Mammary epithelial cell (primary cell): ENCODE measurements around the gene ZNF500.

Source experiments
- CTCF ChIP-seq, 2 donors: IDR thresholded peaks in 1 of 2; conservative IDR thresholded peaks in 1 of 2; 2 replicates each; pipeline ENCODE4 v1.5.1; 2011 to 2012; ENCODE audit warnings: inconsistent platforms in 2 of 2, low read length in 2 of 2, mild to moderate bottlenecking in 2 of 2, control low read depth in 1 of 2, low read depth in 1 of 2; ENCODE audit not compliant: insufficient read depth in 1 of 2; ENCODE audit errors: extremely low read depth in 1 of 2
- EZH2 ChIP-seq: IDR thresholded peaks from 2 replicates; pipeline ENCODE4 v1.6.1; 2012; ENCODE audit warnings: low read length, inconsistent platforms, borderline replicate concordance

GRCh38 chr16:4718466-4718865, 48.5 kb downstream of the ZNF500 start:
- no peak for TF ChIP-seq CTCF (conservative IDR thresholded peaks at IDR 0.05 in 1 of 2, IDR thresholded peaks at IDR 0.05 in 1 of 2; ENCODE audit: extremely low read depth in 1 of 2, insufficient read depth in 1 of 2, low read depth in 1 of 2, low read length in 2 of 2)
- no peak for TF ChIP-seq EZH2
